Transverse colon (tissue), 4 donors: ENCODE data around the gene GALNT9. TPM values are rescaled to one million over a fixed set of nuclear protein-coding genes. Genes with fewer than 3 reads are reported as not detected.

Experiments used
- DNase-seq: peaks from one replicate; pipeline ENCODE4 v3.0.0-alpha.2; 2019
- H3K27ac ChIP-seq, 4 donors: fragments of 200-600 bp; sonication (generic); 2 replicates each; pipeline ENCODE4 v1.5.1; 2016 to 2018; ENCODE audit warnings: inconsistent platforms in 4 of 4
- H3K27me3 ChIP-seq: fragments of 200-600 bp; sonication (generic); 2 replicates; pipeline ENCODE4 v1.5.1; 2017; ENCODE audit warnings: inconsistent platforms
- H3K36me3 ChIP-seq, 4 donors: fragments of 200-600 bp; sonication (generic); 2 replicates each; pipeline ENCODE4 v1.5.1; 2017 to 2019; ENCODE audit warnings: inconsistent platforms in 4 of 4
- H3K4me1 ChIP-seq, 4 donors: fragments of 200-600 bp; sonication (generic); 2 replicates each; pipeline ENCODE4 v1.5.1; 2017 to 2020; ENCODE audit warnings: inconsistent platforms in 4 of 4
- H3K4me3 ChIP-seq, 4 donors: fragments of 200-600 bp; sonication (generic); 1 replicate in 1 of 4; 2 replicates in 3 of 4; pipeline versions ENCODE4 v1.5.1 to v1.6.1; 2017 to 2019; ENCODE audit warnings: inconsistent platforms in 4 of 4
- H3K9me3 ChIP-seq, 2 donors: fragments of 200-600 bp; sonication (generic); 2 replicates each; pipeline ENCODE4 v1.5.1; 2017 to 2019; ENCODE audit warnings: inconsistent platforms in 2 of 2
- EP300 ChIP-seq: sonication (generic); formaldehyde crosslinking; IDR thresholded peaks from one replicate; pipeline ENCODE4 v1.6.1; 2017; ENCODE audit warnings: antibody characterized with exemption, low read depth
- POLR2A ChIP-seq: fragments of 450-650 bp; IDR thresholded peaks from one replicate; pipeline ENCODE4 v1.6.1; 2016; ENCODE audit warnings: antibody characterized with exemption, mild to moderate bottlenecking, moderate library complexity
- POLR2AphosphoS5 ChIP-seq, 3 donors: sonication (generic); formaldehyde crosslinking; IDR thresholded peaks; one replicate each; pipeline ENCODE4 v1.6.1; 2016; ENCODE audit warnings: antibody characterized with exemption in 3 of 3
- WGBS, 2 donors: methylation state at CpG; one replicate each; pipeline ENCODE4 v1.1.5; 2018; ENCODE audit warnings: low coverage in 1 of 2; 5-methylcytosine and 5-hydroxymethylcytosine counted together
- in situ Hi-C, 4 donors: fragments of 200-750 bp; cut with MboI; loops; one replicate each; pipeline versions ENCODE4 v1.15.0 to v1.15.1; 2017; ENCODE audit warnings: low sequenced_read_pairs in 3 of 4, low pct_ligation_motif_present in 1 of 4, low pct_unique_long_range_greater_than_20kb in 1 of 4
- intact Hi-C: fragments of 100-400 bp; cut with DNase I; formaldehyde crosslinking; loops from one replicate; pipeline ENCODE4 v1.15.1; 2023; ENCODE audit warnings: low total_unique reads
- total RNA-seq, 4 donors: library from RNA; depleted of rRNA; stranded (reverse); fragments of >200 nt; gene quantifications; one replicate each; pipeline ENCODE4 v1.1.0, GENCODE V29; 2016
- TF ChIP-seq, protein P1 (sequence below), 5 experiments: fragments of 200-600 bp in 3 of 5; fragments of 450-650 bp in 2 of 5; sonication (generic) in 3 of 5; IDR thresholded peaks; 1 replicate in 2 of 5; 2 replicates in 3 of 5; pipeline ENCODE4 v1.5.1; 2016 to 2017; ENCODE audit warnings: antibody characterized with exemption in 5 of 5, inconsistent platforms in 3 of 5, mild to moderate bottlenecking in 2 of 5, moderate library complexity in 1 of 5

Gene GALNT9
- total RNA-seq, 4 donors from 2014 or later: 0.82 to 4.5 TPM; not detected in 2

DNA sequence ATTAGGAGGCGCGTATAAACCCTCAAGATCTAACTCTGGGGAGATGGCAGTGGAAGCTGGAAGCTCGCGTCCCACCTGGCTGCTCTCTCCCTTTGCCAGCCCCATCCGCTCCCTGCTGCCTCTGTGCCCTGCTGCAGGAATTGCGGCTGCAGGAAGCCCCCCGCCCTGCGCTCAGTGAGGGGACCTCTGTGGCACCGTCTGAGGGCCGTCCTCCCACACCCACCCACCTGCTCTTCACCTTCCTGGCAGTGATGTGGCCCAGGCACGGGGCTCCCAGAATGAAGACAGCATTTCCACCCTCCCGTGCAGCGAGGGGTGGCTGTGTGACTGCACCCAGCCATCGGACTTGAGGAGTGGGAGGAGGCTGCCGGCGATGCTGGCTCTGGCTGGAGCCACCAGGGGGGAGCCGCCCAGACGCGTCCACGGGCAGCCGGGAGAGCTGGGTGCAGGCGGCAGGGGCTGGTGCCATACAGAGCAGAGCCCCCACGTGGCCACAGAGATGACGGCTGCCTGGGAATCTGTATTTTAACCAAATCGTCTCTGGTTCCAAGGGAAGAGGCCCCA lies 28.3 kb upstream of the GALNT9 start:
- TF ChIP-seq, protein P1, sequence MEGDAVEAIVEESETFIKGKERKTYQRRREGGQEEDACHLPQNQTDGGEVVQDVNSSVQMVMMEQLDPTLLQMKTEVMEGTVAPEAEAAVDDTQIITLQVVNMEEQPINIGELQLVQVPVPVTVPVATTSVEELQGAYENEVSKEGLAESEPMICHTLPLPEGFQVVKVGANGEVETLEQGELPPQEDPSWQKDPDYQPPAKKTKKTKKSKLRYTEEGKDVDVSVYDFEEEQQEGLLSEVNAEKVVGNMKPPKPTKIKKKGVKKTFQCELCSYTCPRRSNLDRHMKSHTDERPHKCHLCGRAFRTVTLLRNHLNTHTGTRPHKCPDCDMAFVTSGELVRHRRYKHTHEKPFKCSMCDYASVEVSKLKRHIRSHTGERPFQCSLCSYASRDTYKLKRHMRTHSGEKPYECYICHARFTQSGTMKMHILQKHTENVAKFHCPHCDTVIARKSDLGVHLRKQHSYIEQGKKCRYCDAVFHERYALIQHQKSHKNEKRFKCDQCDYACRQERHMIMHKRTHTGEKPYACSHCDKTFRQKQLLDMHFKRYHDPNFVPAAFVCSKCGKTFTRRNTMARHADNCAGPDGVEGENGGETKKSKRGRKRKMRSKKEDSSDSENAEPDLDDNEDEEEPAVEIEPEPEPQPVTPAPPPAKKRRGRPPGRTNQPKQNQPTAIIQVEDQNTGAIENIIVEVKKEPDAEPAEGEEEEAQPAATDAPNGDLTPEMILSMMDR (IDR thresholded peaks at IDR 0.05): no peak
- TF ChIP-seq POLR2AphosphoS5 (IDR thresholded peaks at IDR 0.05) (no peak), EP300 (no peak), POLR2A (no peak)
- intact Hi-C loops: no loop called here
- no peak overlapping the region for H3K27ac ChIP-seq
- no peaks in the 10 kb centered on the region for H3K9me3 ChIP-seq
- peaks cover 0 to 3% (median 0%) of the 10 kb centered on the region in 4 donors for H3K4me1 ChIP-seq
- no peaks in the 10 kb centered on the region for H3K36me3 ChIP-seq
- no peak for DNase-seq
- H3K27me3 ChIP-seq: peaks cover 9% of the 10 kb centered on the region
- H3K4me3 ChIP-seq: no peak overlapping the region
- in situ Hi-C loops: no loop called here
- WGBS, 2 donors: 91% methylated on average over 24 of the region's 25 CpGs; no CpG with 5 or more reads in 1 of the 2 donors

DNA sequence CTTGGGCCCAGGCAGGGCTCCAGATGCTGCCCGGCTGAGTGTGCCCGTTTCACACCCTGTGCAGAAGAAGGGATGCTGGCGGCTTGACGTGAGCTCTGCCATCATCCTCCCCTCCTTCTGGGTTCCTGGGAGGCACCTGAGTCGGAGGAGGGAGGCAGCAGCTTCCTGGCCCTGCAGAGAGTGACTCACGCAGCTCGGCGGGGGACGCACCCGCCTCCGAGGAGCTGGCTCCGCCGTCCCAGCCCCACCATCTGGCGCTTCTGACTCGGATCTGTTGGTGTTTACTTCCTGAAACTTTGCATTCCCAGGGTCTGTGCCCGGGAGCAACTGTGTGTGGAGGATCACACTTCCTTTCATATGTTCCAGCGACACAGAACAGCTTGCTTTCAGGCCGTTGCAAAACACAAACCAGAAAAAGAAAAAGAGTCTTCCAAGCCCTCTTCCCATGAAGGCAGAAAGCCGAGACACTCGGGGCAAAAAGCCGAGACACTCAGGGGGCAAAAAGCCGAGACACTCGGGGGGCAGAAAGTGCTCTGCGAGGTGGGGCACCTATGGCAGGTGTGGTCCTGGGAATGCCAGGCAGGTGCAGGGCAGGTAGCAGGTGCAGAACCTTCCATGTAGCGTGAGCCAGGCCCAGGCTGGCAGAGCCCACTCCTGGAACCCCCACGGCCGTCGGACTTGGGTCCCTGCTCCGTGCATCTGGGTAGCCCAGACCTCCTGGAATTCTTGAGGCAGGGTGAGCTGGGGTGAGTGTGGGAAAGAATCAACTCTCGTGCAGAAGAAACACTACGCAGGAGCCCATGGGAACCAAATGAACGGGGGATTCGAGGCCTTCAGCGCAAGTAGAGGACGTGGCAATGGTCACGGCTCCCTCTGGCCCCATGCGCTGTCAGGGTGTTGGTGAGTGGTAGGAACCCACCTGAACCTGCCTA lies 27.6 kb upstream of the GALNT9 start:
- Histone ChIP-seq H3K4me3 (no peak overlapping the region), H3K27ac (no peak overlapping the region), H3K36me3 (no peaks in the 10 kb centered on the region), H3K9me3 (no peaks in the 10 kb centered on the region), H3K4me1 (peaks cover 0 to 3% (median 0%) of the 10 kb centered on the region in 4 donors), H3K27me3 (peaks cover 9% of the 10 kb centered on the region)
- DNase-seq: peak; percentile 47
- intact Hi-C loops: no loop called here
- TF ChIP-seq POLR2AphosphoS5 (IDR thresholded peaks at IDR 0.05) (no peak), EP300 (no peak), POLR2A (no peak)
- TF ChIP-seq, protein P1 (IDR thresholded peaks at IDR 0.05): no peak
- in situ Hi-C loops: no loop called here
- 42% methylated on average over 37 of the region's 37 CpGs; no CpG with 5 or more reads in 1 of the 2 donors for whole genome bisulfite sequencing, 2 donors

DNA sequence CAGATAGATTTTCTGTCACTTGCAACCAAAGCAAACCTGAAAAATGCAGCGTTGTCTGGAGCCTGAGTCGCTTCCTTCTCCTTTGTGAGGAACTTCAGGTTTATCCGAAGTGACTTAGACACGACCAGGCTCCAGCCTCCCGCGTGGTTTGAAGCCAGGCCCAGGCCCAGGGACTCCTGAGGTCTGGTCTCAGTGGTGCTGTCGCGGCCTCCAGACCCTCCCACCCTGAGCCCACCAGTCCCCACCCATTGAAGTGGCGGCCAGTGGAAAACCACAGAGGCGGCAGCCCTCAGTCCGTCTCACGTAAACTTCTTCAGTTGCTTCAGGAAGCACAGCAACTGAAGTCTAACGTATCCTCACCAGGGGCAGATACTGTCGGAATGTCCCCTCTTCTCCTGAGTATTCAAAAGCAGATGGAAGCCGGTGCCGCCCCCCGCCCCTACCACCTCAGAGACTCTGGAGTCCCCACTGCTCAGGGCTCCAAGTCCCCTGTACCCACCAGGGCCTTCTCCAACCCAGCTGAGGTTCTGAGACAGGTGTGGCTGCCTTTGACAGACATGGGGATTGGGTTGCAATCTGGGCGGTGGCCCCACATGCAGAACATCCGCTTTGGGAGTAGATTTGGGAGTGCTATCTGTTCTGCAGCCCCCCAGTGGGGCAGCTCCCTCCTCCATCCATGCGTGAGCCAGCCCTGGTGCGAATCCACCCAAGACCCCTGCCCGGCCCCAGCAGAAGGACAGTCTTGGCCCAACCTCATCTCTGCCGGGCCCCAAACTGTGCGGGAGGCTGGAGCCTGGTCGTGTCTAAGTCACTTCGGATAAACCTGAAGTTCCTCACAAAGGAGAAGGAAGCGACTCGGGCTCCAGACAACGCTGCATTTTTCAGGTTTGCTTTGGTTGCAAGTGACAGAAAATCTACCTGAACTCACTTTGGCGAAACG lies 26.6 kb upstream of the GALNT9 start:
- in situ Hi-C loops: no loop called here
- intact Hi-C loops: no loop called here
- Histone ChIP-seq H3K27ac (no peak overlapping the region), H3K4me3 (no peak overlapping the region), H3K27me3 (peaks cover 9% of the 10 kb centered on the region), H3K9me3 (no peaks in the 10 kb centered on the region), H3K4me1 (peaks cover 0 to 3% (median 0%) of the 10 kb centered on the region in 4 donors), H3K36me3 (no peaks in the 10 kb centered on the region)
- WGBS, 2 donors: 84 to 87% methylated on average over 5 to 29 of the region's 31 CpGs
- no peak for DNase-seq
- TF ChIP-seq POLR2A (no peak), POLR2AphosphoS5 (IDR thresholded peaks at IDR 0.05) (no peak), EP300 (no peak)
- TF ChIP-seq, protein P1 (IDR thresholded peaks at IDR 0.05): no peak
